NCI-H748 (cell line): ENCODE data around the gene WDSUB1.

ENCODE experiments used
- DNase-seq: peaks from one replicate; lab custom pipeline; 2025; ENCODE audit not compliant: unreplicated experiment; lab: John Stamatoyannopoulos, UW

WDSUB1 gene

DNA sequence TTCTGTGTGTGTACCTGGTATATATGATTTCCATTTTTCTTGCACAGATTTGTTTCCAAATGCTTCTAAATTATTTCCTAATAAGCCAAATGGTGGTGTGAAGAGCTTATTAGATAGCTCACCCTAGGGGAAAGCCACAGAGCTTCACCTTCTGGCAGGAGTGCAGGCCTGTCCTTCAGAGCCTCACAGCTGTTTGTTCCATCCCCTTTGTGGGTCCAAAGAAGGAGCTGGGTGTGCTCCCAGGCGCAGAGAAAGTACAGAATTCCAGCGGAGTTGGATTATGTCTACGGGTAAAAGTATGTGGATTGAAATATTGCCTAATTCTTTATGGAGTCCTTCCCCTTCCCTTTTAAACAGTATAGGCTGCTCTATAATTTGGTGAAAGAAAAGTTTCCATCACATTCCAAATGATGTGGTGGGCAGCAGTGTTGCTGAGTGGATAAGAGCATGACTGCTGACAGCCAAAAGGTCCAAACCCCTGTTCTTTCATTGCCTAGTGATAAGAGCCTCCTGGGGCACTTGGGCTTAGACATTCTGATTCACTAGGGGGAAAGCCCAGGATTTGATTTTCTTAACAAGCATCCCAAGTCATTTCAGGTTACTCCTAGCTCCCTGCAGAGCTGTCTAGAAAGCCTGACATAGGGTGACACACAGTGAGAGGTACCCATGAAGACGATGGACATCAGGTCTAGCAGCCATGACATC, 86.6 kb downstream of the WDSUB1 start:
- DNase-seq = no peak

DNA sequence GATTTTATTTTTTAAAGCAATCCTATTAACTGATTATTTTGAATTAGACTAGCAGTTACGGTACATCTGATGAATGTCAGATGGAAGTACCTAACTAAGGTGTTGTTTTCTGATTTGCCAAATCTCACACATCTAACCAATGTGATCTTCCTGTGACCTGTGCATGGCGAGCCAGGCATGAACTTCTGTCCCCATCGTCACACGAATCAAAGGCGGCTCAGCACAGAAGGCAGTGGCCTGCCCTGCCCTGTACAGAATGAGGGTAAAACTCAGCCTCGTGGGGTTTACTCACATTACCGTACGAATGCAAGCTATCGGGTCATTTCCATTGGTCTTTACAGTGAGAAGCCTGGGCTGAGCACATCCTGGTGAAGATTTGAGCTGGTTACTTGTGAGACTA, 87.3 kb downstream of the WDSUB1 start:
- DNase-seq = no peak

DNA sequence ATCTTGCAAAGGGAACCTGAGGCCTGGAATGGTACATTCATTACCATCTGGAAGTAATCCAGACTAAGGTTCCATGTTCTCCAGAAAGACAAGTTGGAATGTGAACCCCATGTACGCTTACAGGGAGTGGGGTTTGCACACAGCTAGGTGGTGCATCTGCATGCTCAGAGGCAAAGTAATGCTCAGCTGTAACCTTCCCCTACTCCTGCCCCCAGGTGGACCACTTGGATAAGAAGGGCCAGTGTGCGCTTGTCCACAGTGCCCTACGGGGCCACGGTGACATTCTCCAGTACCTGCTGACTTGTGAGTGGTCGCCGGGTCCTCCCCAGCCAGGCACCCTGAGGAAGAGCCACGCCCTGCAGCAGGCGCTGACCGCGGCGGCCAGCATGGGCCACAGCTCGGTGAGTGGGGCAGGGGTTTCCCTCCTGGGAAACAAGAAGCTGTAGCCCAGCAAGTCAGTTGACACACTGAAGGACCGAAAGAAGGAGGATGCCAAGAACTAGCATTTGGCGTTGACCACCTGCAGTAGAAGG, 90.0 kb downstream of the WDSUB1 start:
- no peak for DNase-seq

- no peak for DNase-seq
Measured at GRCh38 chr2:159195697-159196096, 90.8 kb downstream of the WDSUB1 start.

DNA sequence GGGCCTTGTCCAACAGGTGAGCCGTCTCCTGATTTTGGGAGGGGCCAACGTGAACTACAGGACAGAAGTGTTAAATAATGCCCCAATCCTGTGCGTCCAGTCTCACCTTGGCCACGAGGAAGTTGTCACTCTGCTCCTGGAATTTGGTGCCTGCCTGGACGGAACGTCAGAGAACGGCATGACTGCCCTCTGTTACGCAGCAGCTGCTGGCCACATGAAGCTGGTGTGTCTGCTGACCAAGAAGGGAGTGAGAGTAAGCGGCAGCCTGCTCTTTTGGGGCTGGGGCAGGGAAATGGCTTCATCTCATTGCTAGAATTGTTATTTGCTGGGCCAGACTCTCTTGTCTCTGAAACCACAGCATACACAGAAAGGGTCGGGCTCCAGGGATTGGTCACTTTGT, 92.3 kb downstream of the WDSUB1 start:
- DNase-seq = no peak

DNA sequence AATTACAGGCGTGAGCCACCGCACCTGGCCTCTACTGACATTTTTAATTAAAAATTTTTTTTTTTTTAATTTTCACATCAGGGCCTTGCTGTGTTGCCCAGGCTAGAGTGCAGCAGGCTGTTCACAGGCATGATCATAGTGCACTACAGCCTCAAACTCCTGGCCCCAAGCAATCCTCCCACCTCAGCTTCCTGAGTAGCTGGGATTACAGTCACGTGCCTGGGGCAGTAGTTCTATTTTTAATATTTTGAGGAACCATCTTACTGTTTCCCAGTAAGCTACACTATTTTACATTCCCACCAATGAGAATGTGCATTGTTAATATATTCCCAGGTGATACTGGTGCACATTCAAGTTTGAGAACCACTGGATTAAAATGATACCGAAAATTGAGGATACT, 92.7 kb downstream of the WDSUB1 start:
- no peak for DNase-seq

DNA sequence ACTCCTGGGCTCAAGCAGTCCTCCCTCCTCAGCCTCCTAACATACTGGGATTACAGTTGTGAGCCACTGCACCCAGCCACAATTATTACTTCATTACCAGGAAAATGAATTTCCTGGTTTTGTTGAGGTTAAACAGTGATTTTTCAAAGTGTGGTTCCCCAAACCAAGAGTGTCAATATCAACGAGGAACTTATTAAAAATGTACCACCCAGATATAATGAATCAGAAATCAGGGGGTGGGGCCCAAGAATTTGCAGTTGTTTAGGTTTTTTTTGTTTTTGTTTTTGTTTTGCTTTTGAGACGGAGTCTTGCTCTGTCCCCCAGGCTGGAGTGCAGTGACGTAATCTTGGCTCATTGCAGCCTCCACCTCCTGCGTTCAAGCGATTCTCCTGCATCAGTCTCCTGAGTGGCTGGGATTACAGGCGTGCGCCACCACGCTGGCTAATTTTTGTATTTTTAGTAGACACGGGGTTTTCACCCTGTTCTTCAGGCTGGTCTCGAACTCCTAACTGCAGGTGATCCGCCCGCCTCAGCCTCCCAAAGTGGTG, 94.1 kb downstream of the WDSUB1 start:
- no peak for DNase-seq

DNA sequence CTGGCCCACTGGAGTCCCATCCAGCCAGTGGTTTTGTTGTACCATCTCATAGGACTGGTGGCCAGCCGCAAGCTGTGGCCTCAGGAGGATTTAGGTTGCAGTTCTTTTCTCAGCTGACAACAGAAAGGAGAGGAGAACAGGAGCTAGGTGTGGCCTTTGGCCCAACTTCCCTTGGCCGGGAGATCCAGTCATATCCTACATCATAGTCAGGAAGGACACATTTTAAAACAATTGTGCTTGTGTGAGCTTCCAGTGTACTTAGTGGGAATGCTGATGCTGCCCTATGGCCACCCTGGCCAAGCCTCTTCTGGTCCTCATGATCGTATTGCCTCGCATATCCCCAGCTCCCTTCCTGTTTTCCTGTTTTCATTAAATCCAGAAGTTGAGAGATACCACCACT, 98.1 kb downstream of the WDSUB1 start:
- DNase-seq = no peak

DNA sequence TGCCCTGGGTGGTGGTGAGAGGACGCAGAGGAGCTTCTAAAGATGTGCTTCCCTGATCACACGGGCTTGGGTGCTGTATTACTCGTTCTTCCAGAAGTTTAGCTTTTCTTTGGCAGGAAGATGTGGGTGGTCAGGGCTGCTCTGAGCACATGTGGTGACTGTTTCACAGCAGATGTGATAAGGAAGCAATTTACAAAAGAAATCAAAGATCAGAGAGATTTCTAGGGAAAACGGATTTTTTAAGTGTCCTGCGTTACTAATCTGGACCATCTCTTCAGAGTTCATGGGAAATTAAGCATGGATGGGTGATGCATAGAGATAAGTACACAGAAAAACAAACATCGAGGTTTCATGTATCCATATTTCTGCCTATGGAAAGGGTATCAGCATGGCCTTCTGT, 99.4 kb downstream of the WDSUB1 start:
- DNase-seq = no peak

DNA sequence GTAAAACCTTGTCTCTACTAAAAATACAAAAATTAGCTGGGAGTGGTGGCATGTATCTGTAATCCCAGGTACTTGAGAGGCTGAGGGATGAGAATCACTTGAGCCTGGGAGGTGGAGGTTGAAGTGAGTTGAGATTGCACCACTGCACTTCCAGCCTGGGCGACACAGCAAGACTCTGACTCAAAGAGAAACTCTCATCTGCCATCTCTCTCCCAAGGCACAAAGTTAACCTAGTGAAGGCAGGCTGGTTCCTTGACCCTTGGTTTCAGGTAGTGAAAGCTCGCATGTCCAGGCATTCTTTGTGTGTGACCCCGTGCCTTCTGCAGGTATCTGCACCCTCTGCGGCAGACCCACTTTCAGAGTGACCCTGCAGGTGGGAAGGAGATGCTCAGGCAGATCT, 100.0 kb downstream of the WDSUB1 start:
- no peak for DNase-seq
